SK-N-SH treated with all-trans-retinoic acid at 6 μM for 48 hours (cell line): ENCODE results near the gene BLNK.

ENCODE experiments used
- ZC3H10 ChIP-seq: fragments of 250-450 bp; sonication (Bioruptor Pico); IDR thresholded peaks from 2 replicates; pipeline ENCODE4 v1.5.1; 2021; ENCODE audit warnings: mild to moderate bottlenecking, moderate library complexity
- ZFP3 ChIP-seq: fragments of 250-450 bp; sonication (Bioruptor Pico); IDR thresholded peaks from 2 replicates; pipeline ENCODE4 v1.5.0; 2020; ENCODE audit warnings: mild to moderate bottlenecking, moderate library complexity
- ZNF8 ChIP-seq: fragments of 450-650 bp; formaldehyde crosslinking; IDR thresholded peaks from 2 replicates; pipeline ENCODE4 v1.5.0; 2020; ENCODE audit warnings: mild to moderate bottlenecking, moderate library complexity

DNA sequence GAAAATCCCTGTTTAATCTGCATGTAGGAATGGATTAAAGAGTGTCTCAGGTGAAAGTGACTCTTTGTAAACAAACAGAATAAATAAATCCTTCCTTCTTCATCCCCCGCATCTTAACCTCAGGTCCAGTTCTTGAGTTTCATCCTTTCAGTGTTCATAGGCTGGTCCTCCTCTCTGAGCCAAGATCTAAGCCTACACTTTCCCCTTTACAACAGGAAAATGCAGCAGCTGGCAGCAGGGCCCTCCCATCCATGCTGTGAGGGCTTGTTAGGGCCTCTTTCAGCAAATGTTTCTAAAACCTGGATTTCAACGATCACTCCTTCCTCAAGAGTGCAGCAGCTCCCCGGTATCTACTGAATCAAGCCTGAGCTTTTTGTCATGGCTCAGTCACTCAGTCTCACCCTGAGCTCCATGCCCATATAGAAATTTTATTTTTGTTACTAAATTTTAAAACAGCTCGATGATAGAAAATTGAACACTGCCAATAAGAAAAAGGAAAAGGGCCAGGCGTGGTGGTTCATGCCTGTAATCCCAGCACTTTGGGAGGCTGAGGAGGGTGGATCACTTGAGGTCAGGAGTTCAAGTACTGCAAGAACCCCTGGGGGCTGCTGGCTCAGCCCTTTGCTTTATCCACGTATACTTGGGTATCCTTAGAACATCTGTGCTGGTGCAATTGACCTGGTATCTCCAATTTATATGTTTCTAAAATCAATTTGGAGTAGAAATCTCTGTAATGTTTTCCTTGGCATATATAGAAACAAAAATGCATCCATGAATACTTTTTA, 15.6 kb downstream of the BLNK start:
- TF ChIP-seq ZFP3 (CRISPR knock-in tag) = no peak
- no peak for TF ChIP-seq ZNF8 (CRISPR knock-in tag)
- no peak for TF ChIP-seq ZC3H10 (CRISPR knock-in tag)
